GM21423 (cell line): Measurements from ENCODE around the gene SPECC1.

Experiments
- ATAC-seq: cut with Tn5 transposase; IDR thresholded peaks from one replicate; pipeline ENCODE4 v1.9.1; 2021; ENCODE audit warnings: mild to moderate bottlenecking, moderate library complexity; ENCODE audit not compliant: unreplicated experiment

SPECC1 gene

DNA sequence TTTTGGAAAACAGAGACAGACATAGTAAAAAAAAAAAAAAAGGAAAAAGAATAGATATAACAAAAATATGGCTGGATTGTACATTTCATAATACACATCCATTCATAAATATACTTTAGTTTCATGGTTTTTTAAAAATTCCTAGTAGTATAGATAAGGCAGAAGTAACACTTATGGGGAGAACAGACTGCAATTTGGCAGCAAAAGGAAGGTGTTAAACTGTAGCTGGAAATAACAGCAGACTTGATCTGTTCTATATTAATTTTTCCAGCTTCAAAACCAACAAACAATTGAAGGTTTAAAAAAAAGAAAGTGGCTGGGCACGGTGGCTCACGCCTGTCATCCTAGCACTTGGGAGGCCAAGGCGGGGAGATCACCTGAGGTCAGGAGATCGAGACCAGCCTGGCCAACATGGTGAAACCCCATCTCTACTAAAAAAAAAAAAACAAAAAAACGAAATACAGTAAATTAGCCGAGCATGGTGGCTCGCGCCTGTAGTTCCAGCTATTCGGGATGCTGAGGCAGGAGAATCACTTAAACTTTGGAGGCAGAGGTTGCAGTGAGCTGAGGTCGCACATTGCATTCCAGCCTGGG lies 191.8 kb downstream of the SPECC1 start:
- no peak for ATAC-seq

DNA sequence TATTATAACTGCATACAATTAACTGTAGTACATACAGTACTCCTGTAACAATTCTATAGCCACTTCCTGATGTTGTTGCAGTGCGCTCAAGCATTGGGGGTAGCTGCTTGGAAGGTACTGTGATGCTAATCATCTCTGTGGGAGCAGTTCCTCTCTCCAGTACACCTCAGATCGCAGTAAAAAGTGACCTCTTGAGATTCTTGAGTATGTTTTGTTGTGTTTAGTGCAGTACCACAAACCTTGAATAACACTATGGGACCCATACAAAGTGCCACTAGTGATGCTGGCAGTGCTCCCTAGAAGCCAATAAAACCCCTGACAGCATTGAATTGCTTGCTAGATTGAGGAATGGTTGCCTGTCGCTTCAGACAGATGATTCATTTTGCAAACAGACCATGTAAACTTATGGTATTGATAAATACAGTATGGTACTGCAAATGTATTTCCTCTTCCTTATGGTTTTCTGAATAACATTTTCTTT lies 193.0 kb downstream of the SPECC1 start:
- no peak for ATAC-seq

DNA sequence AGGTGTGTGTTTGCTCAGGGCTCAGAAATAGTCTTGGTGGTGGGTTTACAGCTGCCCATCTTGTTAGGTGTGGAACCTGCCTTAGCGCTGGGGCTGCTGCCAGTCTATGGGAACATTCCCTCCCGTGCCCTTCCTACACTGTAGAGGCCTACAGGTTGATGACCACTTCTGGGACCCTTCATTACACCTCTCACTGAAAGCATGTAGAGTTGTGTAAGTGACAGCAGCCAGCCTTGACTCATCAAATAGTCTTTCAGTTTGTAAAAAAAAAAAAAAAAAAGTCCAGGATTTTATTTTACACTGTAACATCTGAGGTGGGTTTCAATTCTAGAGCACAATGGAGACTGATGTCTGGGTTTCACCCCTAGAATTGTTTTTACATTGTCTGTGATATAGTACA lies 193.9 kb downstream of the SPECC1 start:
- ATAC-seq: no peak

DNA sequence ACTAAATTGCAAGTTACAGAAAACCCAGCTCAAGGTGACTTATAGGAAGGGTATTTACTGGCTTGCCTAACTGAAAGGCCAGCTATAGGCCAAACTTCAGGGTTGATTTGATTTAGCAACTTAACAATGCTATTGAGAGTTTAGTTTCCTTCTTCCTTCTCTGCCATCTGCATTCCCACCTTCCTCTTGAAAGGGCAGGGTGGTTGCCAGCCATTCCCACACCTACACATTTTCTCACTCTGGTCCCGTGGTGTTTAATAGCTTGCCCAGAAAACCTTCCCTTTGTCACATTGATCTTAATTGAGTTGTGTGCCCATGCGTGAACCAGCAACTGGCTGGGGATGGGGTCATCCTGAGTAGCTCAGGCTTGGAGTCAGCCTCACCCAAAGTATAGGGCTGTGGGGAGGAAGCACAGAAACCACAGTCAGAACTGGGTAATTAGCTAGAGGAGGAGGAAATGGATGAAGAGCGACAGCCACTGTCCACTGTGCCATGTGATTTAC lies 194.7 kb downstream of the SPECC1 start:
- ATAC-seq: no peak

GRCh38 chr17:20205609-20206008 lies 196.4 kb downstream of the SPECC1 start:
- no peak for ATAC-seq

DNA sequence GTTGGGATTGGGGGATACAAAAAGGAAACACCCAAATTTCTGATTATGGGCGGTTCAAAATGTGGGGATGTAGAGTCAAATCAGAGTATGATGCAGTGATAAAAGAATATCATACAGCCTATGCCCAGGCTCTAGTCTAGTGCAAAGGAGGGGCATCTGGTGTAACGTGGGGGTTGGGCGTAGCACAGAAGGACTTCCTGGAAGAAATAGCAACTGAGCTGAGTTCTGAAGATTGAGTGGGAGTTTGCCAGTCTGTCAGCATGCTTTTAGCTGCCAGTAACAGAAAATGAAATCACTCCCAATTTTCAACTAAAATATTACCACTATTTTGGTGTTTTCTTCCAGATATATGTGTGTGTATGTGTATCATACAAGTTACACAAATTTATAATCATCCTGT lies 196.9 kb downstream of the SPECC1 start:
- no peak for ATAC-seq

DNA sequence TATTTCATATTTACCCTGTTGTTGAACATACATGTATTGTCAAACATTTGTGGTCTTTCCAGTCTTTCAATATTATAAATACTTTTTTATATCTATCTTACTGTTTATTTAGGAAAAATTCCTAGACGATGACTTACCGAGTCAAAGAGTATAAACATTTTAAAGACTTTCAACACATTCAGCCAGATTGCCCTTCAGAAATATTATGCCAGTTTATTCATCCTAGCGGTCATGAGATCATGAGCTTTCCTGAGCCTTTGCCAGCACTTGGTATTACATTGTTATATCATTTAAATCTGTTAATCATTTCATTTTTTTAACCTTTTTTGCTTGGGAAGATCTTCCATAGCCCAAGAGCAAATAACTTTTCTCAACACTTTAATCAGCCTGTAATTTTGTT lies 197.4 kb downstream of the SPECC1 start:
- ATAC-seq: no peak

- no peak for ATAC-seq
Measured at GRCh38 chr17:20207262-20207985, 198.3 kb downstream of the SPECC1 start.

GRCh38 chr17:20208717-20209116 lies 199.6 kb downstream of the SPECC1 start:
- no peak for ATAC-seq

DNA sequence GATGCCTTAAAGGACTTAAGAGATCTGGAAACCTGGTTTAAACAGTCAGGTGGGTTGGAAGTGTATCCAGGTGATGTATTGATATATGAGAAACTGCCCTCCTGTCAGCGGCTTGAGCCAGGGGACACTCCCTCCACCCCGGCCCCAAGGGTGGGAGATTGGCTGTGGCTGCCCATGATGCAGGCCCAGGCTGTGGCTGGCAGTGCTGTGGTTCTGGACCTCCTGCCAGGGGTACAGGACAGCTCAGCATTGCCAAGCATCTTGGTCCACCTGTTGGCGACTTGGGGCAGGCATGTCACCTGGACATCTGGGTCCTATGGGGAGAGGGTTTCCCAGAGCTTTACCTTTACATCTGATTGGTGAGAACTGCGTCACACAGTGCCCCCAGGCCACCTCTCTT lies 201.0 kb downstream of the SPECC1 start:
- ATAC-seq: no peak

- ATAC-seq: no peak
Measured at GRCh38 chr17:20210614-20211013, 201.5 kb downstream of the SPECC1 start.

DNA sequence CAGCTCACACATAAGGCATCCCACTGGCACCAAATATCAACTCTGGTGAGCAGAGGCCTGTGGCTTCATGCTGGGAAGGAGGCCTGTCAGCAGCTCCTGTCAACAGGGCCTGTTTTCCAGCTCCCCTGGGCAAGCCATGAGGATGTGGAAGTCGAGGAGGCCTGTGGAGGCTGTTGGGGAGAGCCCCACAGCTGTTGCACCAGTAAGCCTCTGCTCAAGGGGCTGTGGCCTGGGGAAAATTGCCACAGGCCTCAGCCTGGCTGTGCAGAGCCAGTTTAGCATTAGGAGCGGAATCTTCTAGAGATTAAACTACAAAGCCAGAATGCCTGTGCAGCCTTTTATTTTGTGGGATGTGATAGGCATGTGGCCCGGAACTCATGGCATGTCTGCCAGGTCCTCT lies 202.1 kb downstream of the SPECC1 start:
- no peak for ATAC-seq

DNA sequence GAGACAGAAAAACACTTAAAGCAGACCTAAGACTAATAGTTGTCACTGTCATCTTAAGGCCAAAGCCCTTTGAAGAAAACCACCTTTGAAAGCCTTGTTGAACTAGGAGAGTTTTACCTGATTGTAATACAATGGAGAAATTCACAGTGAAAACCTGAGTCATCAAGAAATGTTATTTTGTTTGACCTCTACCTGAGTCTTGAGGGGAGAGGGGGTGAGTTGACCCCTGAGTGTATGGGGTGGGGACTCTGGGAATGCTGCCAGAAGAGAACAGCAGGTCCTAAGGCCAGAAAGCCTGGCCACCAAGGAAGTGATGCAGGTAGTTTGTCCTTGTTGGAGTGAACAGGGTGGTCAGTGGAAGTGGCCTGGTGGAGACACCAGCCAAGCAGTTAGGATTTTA lies 204.3 kb downstream of the SPECC1 start:
- ATAC-seq: no peak

DNA sequence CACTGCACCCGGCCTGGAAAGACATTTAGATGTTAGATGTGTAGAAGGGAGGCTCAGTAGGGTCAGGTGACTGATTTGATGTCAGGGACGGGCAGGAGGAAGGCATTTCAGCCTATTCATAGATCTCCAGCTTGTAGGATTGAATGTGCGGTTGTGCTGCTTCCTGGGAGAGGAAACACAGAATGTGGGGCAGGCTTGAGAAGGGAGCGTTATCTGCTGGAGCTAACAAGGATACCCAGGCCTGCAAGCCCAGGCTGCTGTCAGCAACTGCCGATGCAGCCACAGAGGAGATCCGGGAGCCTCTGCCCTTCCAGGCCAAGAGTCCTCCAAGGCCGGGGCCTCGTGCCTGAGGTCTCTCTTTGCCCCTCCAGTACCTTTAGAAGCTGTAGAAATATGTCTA lies 205.6 kb downstream of the SPECC1 start:
- no peak for ATAC-seq

- ATAC-seq: no peak
Measured at GRCh38 chr17:20216154-20216815, 207.1 kb downstream of the SPECC1 start.

DNA sequence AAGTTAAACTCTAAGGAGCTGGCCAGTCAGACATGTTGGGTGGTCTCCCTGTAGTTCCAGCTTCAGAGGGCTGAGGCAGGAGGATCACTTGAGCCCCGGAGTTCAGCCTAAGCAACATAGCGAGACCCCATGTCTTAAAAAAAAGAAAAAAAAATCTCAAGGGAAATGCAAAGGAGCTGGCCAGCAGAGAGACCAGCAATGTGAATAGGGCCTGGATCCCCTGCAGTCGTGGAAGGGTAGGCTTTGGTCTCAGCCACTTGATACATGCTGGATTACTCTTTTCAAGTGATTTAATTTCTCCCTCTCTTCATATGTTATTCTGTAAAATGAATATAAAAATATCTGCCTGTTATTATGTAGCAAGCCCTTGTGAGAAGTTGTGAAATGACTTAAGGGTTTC lies 207.7 kb downstream of the SPECC1 start:
- ATAC-seq: no peak

DNA sequence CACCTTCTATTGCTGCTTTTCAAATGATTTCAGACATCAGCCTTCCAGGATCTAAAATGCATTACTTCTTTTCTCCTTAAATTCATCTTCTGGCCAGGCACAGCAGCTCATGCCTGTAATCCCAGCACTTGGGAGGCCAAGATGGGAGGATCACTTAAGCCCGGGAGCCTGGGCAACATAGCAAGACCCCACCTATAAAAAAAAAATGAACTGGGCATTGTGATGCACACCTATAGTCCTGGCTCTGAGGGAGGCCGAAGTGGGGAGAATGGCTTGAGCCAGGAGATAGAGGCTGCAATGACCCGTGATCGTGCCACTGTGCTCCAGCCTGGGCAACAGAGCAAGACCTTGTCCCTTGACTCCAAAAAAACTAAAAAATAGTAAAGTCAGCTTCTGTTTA lies 208.5 kb downstream of the SPECC1 start:
- no peak for ATAC-seq

- ATAC-seq: no peak
Measured at GRCh38 chr17:20218272-20218671, 209.1 kb downstream of the SPECC1 start.

GRCh38 chr17:20223808-20224328 lies 214.7 kb downstream of the SPECC1 start:
- ATAC-seq: no peak

- no peak for ATAC-seq
Measured at GRCh38 chr17:20224379-20224778, 215.2 kb downstream of the SPECC1 start.

GRCh38 chr17:20225162-20226115 lies 216.3 kb downstream of the SPECC1 start:
- ATAC-seq: no peak
